HG03025 (cell line): ENCODE data around the gene ULBP2.
"Not testable (repeated sequence)": the region's sequence is repeated elsewhere in the genome, so short reads cannot be mapped to it uniquely, and the experiment has no call there.

Experiments
- ATAC-seq: cut with Tn5 transposase; IDR thresholded peaks from one replicate; pipeline ENCODE4 v1.9.1; 2021; ENCODE audit warnings: mild to moderate bottlenecking, moderate library complexity; ENCODE audit not compliant: unreplicated experiment, low FRiP score

The ULBP2 gene

DNA sequence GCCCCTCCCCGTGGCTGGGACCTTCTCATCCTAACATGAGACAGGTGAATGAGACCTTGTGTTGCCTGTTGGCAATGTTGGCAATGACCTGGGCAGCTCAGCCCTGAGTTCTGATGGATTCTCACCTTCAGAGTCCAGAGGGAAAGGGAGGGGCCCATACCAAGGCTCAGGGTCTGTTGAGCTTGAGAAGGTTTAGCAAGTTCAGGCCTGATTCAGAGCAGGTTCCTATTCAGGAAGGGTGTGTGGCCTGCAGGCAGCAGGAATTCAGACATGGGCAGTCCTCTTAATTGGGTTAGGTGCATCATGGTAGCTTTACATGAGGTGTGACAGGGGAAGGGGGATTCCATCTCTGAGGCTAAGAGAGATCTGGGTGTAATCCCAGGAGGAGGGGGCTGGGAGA is 5.7 kb downstream of the ULBP2 start:
- not testable (repeated sequence) for ATAC-seq

DNA sequence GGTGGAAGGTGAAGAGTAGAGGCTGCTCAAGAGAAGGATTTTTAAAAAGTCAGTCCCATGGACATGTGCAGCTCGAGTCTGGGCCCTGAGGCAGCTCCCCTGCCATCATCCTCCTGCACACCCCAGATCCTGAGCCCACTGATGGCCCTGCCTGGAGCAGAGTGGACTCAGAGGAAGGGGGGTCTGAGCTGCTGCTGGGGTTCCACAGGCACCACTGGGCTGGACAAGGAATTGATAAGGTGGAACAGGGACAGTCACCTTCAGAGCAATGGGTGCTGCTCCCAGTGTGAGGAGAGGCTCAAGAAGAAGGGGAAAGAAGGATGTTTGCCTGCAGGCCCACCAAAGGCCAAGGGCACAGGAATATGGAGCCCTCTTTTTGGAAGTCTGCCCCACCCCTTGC is 6.2 kb downstream of the ULBP2 start:
- no peak for ATAC-seq

DNA sequence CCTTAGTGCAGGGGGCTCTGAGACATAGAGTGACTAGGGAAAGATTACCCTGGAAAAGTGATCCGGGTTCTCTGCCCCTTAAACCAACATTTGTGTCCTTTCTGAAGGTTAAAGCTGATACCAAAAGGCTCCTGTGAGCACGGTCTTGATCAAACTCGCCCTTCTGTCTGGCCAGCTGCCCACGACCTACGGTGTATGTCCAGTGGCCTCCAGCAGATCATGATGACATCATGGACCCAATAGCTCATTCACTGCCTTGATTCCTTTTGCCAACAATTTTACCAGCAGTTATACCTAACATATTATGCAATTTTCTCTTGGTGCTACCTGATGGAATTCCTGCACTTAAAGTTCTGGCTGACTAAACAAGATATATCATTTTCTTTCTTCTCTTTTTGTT is 6.8 kb downstream of the ULBP2 start:
- ATAC-seq = no peak

DNA sequence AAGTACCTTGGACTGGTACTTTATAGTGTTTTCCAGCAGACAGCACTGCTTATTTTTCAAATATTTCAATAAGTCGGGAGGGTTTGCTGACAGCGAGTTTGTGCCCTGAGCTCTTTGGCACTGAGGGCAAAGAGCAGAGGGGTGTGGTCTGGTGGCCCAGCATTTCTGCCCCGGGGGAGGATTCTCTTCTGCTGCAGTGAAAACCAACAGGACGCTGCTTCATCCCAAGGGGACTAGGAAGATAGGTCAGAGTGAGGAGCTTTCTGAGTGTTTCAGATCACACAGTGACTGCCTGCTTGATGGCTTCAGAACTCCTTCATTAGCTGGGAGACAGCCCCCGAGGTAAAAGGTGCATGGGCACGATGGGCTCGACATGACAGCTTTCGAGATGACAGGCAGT is 8.6 kb downstream of the ULBP2 start:
- no peak for ATAC-seq

DNA sequence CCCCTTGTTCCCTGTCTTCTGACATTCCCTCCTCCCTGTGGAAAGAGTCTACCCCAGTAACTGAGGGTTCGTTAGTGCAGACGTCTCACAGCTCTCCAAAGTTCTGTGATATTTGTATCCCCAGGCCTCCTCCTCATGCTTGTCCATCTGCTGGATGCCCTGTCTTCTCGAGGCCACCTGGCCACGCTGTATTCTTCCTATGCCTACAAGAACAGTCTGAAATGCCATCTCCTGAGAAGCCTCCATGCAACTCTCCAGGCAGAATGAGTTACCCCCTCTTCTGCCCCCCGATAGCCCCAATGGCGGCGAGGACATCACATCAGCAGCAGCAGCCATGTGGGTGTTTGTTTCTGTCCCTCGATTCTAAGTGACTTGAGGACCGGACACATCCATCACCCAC is 9.3 kb downstream of the ULBP2 start:
- ATAC-seq = no peak

DNA sequence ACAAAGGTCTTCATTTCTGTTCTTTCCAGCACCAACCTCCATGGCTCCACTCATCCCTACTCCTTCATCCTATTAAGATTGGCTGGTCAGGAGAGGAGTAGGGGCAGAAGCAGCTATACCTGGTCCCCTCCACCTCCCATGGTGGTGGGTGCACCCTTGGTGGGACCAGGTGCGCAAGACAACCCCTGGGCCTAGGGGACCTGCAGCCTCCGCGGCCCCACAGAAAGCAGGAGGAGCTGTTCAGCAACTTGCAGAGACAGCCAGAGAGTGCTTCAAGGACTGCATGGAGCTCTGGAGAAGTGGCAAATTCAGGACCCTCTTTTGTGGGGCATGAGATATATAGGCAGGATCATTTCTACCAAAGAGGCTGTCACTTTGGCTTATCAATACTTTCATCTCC is 9.8 kb downstream of the ULBP2 start:
- no peak for ATAC-seq

DNA sequence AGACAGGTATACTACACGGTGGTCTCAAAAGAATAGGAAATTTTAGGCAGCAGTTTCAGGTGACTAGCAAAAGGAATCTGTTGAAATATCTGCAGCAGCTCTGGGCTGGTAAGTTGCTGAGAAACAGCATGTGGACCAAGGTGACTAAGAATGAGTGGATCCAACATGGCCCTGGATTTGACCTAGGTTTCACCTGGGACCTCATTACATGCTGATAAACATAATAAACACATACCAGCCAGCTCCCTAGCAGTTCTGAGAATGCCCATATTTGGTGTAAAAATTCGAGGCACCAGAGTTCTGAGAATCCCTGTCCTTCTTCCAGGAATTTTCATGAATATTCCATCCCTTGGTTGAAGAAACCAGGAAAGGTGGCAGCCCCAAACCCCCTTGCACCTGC is 11.6 kb downstream of the ULBP2 start:
- not testable (repeated sequence) for ATAC-seq

DNA sequence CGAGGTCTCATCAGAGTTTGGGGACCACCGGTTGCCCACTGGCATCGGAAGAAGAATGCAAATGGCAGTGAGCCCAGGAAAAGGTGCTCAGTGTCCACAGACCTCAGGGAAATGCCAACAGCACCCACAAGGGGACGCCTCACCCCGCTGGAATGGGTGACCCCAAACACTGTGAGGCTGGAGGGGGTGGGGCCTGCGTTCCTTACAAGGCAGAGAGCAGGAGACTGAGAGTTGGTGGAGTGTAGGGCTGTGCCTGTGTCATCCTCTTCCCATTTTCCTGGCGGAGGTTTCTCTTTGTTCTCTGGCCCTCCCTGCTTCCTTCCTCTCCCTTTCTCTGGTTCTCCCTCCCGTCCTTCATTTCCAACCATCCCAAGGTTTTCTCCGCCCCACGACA is 12.1 kb downstream of the ULBP2 start:
- ATAC-seq = not testable (repeated sequence)

DNA sequence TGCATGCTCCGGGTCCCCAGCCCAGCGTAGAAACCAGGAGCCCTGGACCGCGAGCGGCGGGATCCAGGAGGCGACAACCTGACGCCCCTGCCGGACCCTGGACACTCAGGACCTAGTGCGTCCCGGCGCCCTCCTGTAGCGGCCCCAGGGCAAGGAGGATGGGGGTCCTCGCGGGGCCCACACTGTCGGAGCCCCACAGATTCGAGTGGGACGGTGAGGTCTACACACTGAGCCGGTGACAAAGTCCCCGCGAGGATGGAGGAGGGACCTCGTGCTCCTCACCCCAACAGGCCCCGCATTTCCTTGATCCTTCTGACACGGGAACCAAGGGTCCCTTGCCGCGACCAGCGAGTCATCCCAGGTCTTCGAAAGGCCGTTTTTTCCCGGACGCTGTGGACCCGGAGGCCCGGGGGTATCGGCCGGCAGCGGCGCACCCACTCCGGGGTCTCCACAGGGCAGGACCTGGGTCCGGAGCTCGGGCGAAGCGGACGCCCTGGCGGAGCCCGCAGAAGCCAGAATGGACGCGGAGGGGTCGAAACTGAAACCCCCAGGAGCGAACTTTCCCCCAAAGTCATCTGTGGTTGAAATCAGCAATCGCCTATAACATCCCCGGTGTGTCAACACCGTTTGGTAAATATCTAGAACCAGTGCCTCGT is 12.6 kb downstream of the ULBP2 start:
- not testable (repeated sequence) for ATAC-seq

DNA sequence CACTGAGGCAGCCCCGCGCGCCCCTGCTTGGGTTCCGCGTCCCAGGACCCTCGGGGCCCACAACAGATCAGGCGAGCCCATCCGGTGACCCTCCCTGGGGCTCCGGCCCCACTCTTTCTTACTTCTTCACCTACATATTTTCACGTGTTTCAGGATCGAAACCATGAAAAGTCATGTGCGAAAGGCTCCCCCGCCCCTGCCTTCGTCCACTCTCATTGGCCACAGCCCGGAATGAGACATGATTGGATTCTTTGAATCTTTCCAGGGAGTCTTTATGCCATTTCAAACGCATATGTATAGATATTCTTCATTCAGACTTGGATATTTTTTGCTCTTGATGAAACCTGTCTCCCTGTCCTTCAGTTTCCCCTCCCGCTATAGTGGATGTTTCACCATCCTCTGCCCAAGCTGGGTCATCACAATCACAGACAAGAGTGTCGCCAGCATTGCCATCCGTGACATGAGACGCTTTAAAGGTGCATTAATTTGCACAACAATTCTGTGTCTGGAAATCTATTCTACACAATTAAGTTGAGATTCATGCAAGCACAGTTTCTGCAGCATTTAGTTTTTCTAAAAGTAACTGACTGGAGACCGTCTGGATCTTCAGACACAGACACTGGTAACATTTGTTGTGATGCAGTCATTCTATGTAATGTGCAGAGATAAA is 13.3 kb downstream of the ULBP2 start:
- ATAC-seq = not testable (repeated sequence)

DNA sequence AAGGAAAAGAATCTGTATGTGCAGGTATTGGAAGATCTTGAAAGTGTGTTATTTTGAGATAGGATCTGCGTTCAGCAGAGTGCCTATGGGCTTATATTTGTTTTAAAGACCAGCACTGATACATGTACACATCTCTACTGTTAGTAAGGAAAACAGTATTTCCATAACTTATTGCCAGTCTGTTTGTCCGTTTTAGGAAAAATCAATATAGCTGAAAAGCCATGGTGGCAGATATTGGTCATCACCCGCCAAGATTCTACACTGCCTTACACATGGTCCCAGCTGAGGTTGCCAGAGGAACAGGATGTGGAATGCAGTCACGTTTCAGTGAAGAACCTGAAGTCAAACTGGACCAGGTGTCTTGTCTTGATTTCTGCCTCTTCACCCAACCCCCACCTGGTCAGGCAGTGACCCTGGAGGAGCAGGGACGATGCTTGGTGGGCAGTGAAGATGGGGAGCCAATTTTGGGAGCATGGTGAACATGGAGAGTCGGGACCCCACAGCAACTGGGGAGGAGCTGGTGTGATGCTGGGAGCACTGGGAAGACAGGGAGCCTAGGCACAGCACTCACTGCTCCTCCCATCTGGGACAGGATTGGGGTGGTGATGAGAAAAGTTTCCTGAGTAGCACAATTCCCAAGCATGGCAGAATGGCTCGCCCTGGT is 14.0 kb downstream of the ULBP2 start:
- ATAC-seq = not testable (repeated sequence)

DNA sequence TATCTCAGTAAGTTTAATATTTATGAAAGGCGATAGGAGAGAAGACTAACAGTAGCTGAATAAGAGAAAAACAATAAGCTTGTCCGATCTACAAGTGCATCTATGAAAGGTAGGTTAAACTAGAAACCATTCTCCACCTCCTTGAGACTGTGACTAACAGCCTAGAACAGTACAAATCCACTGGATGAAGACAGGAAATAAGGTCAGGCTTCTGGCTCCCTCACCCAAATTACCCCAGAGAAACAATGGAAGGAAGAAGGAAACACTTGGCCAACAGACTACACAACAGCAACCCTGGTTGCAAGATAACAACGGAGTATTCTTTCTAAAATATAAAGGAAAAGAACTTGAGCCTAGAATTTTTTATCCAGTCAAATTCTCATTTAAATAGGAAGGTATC is 16.3 kb downstream of the ULBP2 start:
- ATAC-seq = not testable (repeated sequence)

DNA sequence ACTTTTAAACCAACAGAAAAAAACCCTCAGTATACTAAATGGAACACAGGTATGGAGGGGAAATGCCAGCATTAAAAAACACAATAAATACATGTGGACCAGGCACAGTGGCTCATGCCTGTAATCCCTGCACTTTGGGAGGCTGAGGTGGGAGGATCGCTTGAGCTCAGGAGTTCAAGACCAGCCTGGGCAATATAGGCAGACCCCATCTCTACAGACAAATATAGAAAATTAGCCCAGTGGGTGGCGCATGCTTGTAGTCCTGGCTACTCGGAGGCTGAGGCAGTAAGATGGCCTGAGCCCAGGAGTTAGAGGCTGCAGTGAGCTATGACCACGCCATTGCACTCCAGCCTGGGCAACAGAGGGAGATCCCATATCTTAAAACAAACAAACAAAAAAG is 18.0 kb downstream of the ULBP2 start:
- not testable (repeated sequence) for ATAC-seq

DNA sequence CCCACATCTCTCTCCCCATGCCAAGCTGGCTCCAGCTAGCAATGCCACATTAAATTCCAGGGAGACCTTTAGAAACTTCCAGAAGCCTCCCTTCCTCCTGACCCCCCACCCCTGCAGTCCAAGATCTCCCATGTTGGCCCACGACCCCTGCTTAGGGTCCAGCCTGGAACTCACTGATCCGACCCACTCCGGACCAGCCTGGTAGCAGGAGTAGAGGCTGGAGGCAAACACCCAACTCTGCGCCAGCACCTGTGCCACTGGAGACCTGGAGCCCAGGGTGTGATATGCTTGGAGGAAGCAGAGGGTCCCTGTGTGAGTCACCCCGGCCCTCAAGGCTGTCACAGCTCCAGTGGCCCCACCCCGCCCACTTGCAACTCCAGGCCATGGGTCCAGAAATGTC is 18.7 kb downstream of the ULBP2 start:
- no peak for ATAC-seq

DNA sequence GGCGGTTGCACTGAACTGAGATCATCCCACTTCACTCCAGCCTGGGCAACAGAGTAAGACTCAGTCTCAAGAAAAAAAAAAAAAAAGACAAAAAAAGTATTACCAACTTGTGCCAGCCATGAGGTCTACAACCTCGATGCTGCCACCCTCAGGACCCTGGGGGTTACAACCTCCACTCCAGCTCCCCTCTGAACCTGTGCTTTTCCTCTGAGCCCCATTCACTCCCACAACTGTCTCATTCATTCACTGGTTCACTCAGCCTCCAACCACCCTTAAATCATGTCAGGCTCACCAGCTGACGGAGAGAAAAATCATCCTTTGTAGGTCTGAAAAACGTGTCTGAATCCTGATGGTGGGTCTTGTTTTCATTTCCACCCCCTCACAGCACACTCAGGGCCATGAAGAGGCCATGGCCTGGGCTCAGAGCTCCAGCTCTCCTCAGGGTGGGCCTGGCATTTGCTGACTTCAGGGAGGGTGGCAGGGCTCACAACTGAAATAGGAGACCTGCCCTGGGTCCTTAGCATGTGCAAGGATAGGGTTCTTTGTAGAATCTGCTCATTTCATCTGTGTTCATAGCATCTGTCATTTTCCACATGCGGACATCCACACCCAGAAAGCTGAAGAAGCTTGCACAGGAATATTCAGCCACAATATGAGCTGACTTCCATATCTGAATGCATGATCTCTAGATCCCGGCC is 20.1 kb downstream of the ULBP2 start:
- ATAC-seq = no peak

DNA sequence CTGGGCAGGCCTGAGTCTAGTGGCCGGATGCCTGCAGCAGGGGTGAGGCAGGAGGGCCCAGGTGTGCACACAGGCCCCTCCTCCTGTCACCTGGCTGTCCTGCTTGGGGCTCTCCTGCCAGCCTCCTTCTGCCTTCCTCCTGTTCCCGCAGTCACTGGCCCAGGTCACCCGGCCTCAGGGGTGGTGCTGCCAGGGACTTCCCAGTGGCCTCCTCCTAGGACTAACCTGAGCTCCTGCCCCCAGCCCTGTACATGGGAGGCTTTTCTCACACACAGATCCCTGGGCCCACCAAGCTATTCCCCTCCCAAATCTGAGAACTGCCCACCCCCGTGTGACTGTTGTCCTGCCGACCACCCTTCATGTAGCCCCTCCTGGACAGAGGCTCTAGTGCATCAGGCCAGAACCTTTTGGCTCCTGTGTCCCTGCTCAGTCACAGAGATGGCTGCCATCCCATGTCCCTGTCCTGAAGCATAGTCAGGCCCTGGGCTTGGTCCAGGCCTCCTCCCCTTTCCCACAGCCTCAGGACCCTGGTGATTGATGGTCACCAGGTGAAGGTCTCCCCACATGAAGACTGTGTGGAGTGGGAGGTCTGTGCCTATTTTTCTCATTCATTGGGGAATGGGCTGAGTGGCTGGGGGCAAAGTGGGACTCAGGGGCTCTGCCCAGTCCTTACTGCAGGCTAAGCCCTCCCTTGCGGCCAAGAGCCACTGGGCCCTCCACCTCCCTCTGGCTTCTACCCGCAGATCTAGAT is 20.8 kb downstream of the ULBP2 start:
- no peak for ATAC-seq

DNA sequence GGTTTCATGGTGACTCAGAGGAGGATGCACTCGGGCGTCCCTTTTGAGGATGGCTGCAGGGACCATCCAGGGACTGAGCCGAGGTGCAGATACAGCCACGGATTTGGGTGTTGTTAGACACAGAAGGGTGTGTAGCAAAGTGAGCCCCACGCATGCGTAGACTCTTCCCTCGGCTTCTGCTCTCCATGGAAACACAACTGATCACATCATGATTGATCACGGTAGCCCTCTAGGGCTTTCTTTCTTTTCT is 21.3 kb downstream of the ULBP2 start:
- no peak for ATAC-seq

DNA sequence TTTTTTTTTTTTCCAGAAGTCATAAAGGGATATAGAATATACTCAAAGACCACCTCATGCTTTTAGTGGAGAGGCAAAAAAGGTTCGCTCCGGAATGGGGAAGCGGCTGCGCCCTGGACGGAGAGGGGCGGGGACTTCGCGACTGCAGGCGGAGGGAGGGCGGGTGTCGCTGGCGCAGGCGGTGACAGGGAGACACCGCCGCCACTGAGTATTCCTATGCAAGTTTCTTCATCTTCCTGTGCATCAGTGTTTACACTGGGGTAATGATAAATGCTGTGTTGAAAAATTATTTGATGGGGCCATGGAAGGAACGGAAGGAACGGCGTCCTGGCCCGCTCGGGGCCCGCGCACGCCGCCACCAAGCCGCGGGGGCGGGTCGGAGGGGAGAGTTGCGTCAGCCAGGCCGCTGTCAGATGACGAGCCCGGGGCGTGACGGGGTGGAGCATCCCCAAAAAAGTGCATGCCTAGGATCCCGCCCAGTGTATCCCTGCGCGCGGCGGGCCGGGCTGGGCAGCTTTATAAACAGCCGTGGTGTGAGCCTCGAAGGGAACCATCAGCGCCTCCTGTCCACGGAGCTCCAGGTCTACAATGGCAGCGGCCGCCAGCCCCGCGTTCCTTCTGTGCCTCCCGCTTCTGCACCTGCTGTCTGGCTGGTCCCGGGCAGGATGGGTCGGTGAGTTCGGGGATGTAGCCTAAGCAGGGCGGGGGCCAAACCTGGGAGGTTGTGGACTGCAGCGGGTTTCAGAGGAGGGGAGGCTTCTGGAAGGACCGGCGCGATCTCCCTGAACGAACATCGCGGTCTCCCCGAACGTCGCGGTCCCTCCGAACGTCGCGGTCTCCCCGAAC is 21.9 kb downstream of the ULBP2 start, which contains the start of gene ULBP1:
Gene ULBP1 (plus strand): TSS at position 482 of the 846 bp plus-strand sequence. CDS start 107 bp downstream, at position 589.
- ATAC-seq = no peak

DNA sequence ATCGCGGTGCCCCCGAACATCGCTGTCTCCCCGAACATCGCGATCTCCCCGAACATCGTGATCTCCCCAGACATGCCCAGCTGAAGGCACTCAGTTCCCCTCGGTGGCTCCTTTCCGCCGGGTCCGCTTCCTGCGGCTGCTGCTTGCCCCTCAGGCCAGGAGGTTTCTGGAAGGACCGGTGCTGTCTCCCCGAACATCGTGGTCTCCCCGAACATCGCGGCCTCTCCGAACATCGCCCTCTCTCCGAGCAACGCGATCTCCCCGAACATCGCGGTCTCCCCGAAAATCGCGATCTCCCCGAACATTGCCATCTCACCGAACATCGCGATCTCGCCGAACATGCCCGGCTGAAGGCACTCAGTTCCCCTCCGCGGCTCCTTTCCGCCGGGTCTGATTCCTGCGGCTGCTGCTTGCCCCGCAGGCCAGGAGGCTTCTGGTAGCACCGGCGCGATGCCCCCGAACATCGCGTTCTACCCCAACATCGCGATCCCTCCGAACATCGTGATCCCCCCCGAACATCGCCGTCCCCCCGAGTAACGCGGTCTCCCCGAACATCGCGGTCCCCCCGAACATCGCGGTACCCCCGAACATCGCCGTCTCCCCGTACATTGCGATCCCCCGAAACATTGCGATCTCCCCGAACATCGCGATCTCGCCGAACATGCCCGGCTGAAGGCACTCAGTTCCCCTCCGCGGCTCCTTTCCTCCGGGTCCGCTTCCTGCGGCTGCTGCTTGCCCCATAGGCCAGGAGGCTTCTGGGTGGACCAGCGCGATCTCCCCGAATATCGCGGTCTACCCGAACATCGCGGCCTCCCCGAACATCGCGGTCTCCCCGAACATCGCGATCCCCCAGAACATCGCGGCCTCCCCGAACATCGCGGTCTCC is 22.7 kb downstream of the ULBP2 start:
- no peak for ATAC-seq
